DLD1 (cell line): ENCODE results near the gene WWTR1.

Source experiments
- in situ Hi-C: cut with HindIII; loops from 2 replicates; pipeline ENCODE4 v1.10.0; 2017; ENCODE audit warnings: low sequenced_read_pairs

The WWTR1 gene

DNA sequence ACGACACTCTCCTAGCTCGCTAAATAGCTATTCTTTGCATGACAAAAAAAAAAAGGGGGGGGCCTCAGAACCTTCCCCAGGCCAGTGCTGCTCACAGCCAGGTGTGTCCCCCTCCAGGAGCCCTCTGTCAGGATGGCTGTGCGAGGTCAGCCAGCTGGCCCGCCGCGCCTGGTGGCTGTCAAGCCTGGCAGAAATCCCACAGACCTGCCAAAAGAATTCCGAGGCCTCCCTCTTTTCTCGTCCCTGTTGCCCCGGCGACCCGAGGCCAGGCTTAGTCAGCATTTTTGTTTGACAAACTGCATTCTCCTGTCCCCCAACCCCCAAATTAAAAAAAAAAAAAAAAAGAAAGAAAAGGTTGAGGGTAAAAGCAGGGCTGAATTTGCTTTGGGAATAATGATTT is 121.4 kb downstream of the WWTR1 start:
- in situ Hi-C loops, result no loop called here

GRCh38 chr3:149535333-149535685 is 122.5 kb downstream of the WWTR1 start:
- in situ Hi-C loops, result no loop called here

DNA sequence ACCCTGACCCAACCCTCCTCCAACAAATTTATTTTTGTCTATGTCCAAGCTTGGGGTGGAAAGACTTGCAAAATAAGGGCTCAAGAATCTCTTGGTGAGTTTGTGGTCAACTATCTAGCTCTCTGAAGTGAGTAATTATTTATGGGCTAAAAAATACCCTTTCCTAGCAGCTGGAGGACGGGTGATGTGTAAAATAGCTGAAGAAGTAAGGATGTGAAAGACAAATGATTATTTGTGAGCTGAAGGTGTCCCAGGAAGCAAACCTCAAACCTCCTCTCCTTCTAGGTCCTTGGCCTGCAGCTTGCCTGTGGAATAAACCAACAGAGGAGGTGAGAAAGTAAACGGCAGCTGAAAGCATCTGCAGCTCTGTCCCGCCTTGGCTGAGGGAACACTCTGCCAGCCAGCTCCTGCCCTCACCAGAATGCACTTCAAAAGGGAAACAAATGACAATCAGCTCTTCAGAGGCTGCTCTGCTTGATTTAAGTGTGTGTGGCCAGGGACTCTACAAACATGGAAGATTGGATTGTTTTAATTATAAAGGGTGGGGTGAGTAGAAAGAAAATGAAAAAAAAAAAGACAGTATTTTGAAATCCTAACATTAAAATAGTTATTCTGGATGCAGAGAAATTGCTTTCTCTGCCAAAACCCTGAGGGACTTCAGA is 123.0 kb downstream of the WWTR1 start:
- in situ Hi-C loops, result no loop called here

- in situ Hi-C loops, result no loop called here
Observed at GRCh38 chr3:149534082-149534481, 123.7 kb downstream of the WWTR1 start.

GRCh38 chr3:149532489-149533180 is 125.2 kb downstream of the WWTR1 start:
- in situ Hi-C loops, result no loop called here

DNA sequence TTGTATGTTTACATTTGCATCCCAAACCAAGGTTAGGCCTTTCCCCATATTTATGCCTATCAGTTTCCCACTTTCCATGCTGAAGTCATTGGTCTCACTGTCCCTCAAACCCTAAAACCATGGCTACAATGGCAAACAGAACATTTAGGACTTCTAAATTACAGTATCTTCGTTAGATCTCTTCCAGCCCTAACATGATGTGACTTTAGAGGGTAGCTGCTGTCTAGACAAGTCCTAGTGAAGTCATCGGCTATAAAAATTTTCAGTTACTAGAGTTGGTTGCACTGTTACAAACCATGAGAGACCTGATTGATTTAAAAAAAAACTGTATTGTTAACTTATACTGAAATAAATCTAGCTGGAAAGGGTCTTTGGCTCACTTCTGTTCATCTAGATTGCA is 128.7 kb downstream of the WWTR1 start:
- in situ Hi-C loops, result no loop called here

GRCh38 chr3:149528340-149528650 is 129.5 kb downstream of the WWTR1 start:
- in situ Hi-C loops, result no loop called here

DNA sequence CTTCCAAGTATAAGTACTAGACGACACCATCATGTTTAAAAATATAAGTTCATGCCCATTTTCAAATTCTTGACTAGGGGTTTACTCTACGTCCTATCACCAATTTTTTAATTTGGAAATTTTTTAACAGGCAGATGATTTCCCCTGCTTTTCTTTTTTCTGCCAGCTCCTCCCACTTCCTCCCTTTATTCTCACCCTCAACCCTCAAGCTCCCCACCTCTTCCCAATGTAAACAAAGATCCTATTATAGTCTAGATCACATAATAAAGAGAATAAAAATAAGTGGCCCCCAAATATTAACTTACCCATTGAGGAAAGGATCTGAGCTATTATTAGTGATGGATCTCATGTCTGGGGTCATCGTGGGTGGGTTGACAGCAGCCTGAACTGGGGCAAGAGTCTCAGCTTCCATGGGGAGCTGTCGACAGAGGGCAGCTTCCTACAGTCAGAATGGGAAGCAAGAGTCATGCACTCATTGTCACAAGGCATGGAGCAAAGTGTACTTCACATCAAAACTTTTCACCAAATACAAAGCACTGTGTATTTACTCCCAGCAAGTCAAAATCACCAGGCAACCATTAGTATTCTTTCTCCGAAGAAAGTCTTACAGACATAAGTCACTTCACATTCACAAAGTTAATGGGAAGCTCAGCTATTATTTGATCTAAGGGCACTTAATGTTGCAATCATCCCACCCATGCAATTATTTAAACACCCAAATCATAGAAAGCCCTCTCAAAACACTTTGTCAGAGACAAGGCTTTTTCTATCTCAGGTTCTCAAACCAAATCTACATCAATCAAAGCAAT is 130.1 kb downstream of the WWTR1 start:
- in situ Hi-C loops, result no loop called here

DNA sequence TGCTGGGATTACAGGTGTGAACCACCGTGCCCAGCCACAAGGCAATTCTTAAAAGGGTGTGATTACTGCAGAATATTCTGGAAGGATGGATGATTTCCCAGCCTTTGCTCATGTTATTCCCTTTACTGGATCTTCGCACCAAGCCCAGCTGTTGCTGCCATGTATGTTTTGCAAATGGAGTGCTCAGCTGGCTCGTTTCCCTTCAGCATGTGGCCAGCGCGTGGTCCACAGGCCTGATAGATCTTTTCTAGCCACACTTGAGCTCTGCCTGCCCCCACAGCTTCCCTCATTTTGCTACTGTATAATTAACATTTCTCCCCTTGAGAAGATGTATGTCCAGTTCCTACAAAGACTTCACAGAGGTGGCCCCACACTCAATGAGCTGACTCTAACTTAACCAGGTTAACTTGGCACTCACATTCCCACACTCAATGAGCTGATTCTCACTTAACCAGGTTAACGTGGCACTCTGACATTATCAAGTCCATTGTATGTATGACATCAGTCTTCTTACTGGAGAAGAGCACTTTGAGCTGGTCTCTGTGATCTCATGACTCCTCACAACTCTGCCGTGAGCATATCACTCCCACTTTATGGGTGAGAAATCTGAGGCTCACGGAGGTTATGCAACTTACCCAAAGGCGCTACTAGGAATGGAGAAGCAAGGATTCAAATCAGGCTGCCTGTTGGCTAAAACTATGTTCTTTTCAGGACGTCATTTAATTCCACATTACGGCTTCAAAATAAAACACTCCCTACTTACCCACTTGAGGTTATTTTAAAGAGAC is 134.1 kb downstream of the WWTR1 start:
- in situ Hi-C loops, result no loop called here

GRCh38 chr3:149519912-149520311 is 137.9 kb downstream of the WWTR1 start:
- in situ Hi-C loops, result loop anchor here (10.0 kb wide), 1 partner anchor 385 kb away; no protein-coding TSS in a partner anchor

- in situ Hi-C loops, result loop anchor here (10.0 kb wide), 1 partner anchor 388 kb away; no protein-coding TSS in a partner anchor
Observed at GRCh38 chr3:149516920-149517319, 140.9 kb downstream of the WWTR1 start.

GRCh38 chr3:149515249-149515648 is 142.6 kb downstream of the WWTR1 start:
- in situ Hi-C loops, result loop anchor here (10.0 kb wide), 1 partner anchor 390 kb away; no protein-coding TSS in a partner anchor

GRCh38 chr3:149514471-149514870 is 143.4 kb downstream of the WWTR1 start:
- in situ Hi-C loops, result loop anchor here (10.0 kb wide), 1 partner anchor 390 kb away; no protein-coding TSS in a partner anchor

GRCh38 chr3:149512073-149512782 is 145.6 kb downstream of the WWTR1 start:
- in situ Hi-C loops, result loop anchor here (10.0 kb wide), 1 partner anchor 393 kb away; no protein-coding TSS in a partner anchor

DNA sequence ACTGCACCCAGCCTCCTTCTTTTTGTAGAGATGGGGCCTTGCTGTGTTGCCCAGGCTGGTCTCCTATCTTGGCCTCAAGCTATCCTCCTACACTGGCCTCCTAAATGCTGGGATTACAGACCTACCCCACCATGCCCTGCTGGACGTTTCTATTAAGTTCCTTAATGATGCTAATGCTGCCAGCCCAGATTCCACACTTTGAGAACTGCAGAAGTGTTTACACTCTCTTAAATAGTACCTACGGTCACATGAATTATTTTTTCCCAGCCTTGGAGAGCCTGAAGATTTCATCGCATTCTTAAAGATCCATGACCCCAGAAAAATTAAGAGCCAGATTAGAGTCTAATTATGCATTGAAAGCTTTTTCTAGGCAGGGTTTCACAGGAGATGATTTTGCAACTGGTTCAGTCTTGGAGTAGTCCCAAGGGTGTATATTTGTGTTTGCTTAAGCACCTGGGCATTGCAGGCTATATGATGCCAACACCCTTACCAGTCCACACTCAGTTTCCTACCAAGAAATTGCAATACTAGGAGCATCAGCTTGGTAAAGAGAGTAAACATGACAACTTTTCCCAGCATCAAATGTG is 146.7 kb downstream of the WWTR1 start:
- in situ Hi-C loops, result loop anchor here (10.0 kb wide), 1 partner anchor 394 kb away; no protein-coding TSS in a partner anchor

- in situ Hi-C loops, result loop anchor here (10.0 kb wide), 1 partner anchor 394 kb away; no protein-coding TSS in a partner anchor
Observed at GRCh38 chr3:149510480-149510879, 147.3 kb downstream of the WWTR1 start.

GRCh38 chr3:149509526-149509925 is 148.3 kb downstream of the WWTR1 start:
- in situ Hi-C loops, result no loop called here

GRCh38 chr3:149507491-149508324 is 150.1 kb downstream of the WWTR1 start:
- in situ Hi-C loops, result no loop called here

DNA sequence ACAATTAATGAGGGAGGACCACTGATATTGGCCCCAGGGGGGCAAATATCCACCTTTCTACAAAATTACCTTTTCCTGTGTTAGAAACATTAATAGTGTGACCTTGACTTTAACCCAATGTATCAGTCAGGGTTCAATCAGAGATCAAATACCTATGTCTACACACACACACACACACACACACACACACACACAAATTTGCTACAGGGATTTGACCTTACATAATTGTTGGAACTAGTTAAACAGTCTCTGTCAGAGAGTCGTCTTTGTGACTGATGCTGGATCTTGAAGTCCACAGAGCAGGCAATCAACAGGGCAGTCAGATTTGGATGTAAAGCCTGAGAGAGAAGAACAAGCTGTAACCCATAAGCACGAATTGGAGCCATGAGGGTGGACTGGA is 150.9 kb downstream of the WWTR1 start:
- in situ Hi-C loops, result no loop called here
